Endothelial cell of umbilical vein (primary cell): ENCODE results near the gene ELOVL2. TPM values are rescaled to one million over a fixed set of nuclear protein-coding genes. Genes with fewer than 3 reads are reported as not detected.

Source experiments
- BruUV-seq: library from RNA; stranded (reverse); fragments of 400-500 nt; replicated peaks from 2 replicates; lab custom pipeline; 2021; lab: Mats Ljungman, UMichigan
- CTCF ChIA-PET: fragments of 300-600, 350-600 bp; sonication (Branson Sonifier 250); formaldehyde crosslinking; loops from one replicate; lab custom pipeline; 2021; ENCODE audit warnings: antibody characterized with exemption, inconsistent platforms; lab: Charles Lee
- POLR2A ChIA-PET: fragments of 300-600, 350-600 bp; sonication (Branson Sonifier 250); formaldehyde crosslinking; loops from one replicate; lab custom pipeline; 2021; ENCODE audit warnings: antibody characterized with exemption, inconsistent platforms; lab: Charles Lee
- DNase-seq: peaks from one replicate; pipeline ENCODE4 v3.0.0-alpha.2; 2011; ENCODE audit warnings: low read depth, low spot score
- FAIRE-seq: peaks from 2 replicates; lab custom pipeline; 2011; peaks lifted over from hg19 to GRCh38; lab: Jason Lieb, UNC
- H2AFZ ChIP-seq: 2 replicates; pipeline ENCODE4 v1.6.0; 2012; ENCODE audit warnings: low read depth, low read length, control low read depth, inconsistent platforms
- H3K27ac ChIP-seq: 2 replicates; pipeline ENCODE4 v1.5.1; 2011; ENCODE audit warnings: low read depth, mild to moderate bottlenecking, control low read depth, low read length, moderate library complexity; ENCODE audit not compliant: insufficient read depth
- H3K27me3 ChIP-seq, 2 experiments: 2 replicates each; pipeline versions ENCODE4 v1.6.0 to v1.6.1; 2011; ENCODE audit warnings: low read length in 2 of 2, mixed read lengths in 1 of 2; ENCODE audit not compliant: control insufficient read depth in 2 of 2, insufficient read depth in 2 of 2
- H3K36me3 ChIP-seq, 2 experiments: 2 replicates in 1 of 2; 3 replicates in 1 of 2; pipeline ENCODE4 v1.5.1; 2011; ENCODE audit warnings: low read length in 2 of 2, mild to moderate bottlenecking in 1 of 2, moderate library complexity in 1 of 2; ENCODE audit not compliant: control insufficient read depth in 2 of 2, insufficient read depth in 2 of 2; ENCODE audit errors: extremely low read depth in 1 of 2
- H3K4me1 ChIP-seq: 3 replicates; pipeline ENCODE4 v1.5.1; 2011; ENCODE audit warnings: mild to moderate bottlenecking, low read length; ENCODE audit not compliant: control insufficient read depth, insufficient read depth; ENCODE audit errors: extremely low read depth
- H3K4me2 ChIP-seq: 2 replicates; pipeline ENCODE4 v1.6.1; 2011; ENCODE audit warnings: low read length, control low read depth, mixed read lengths; ENCODE audit not compliant: insufficient read depth
- H3K4me3 ChIP-seq, 3 experiments: fragments of 200-600 bp in 1 of 3; sonication (generic), shearing (Covaris generic) in 1 of 3; replicated peaks in 1 of 3; 2 replicates each; pipeline ENCODE4 v1.5.1; 2011 to 2016; ENCODE audit warnings: control low read depth in 3 of 3, low read length in 3 of 3, mild to moderate bottlenecking in 2 of 3, inconsistent platforms in 1 of 3, low read depth in 1 of 3, moderate library complexity in 1 of 3; ENCODE audit not compliant: insufficient read depth in 1 of 3
- H3K79me2 ChIP-seq: 2 replicates; pipeline ENCODE4 v1.6.0; 2012; ENCODE audit warnings: low read length, inconsistent platforms; ENCODE audit not compliant: control insufficient read depth, insufficient read depth
- H3K9ac ChIP-seq: replicated peaks from 2 replicates; pipeline ENCODE3; 2011; ENCODE audit warnings: low read length, control low read depth; ENCODE audit not compliant: insufficient read depth; ENCODE audit errors: extremely low read depth
- H3K9me1 ChIP-seq: replicated peaks from 3 replicates; pipeline ENCODE4 v1.6.0; 2011; ENCODE audit warnings: mild to moderate bottlenecking, low read length; ENCODE audit not compliant: control insufficient read depth, insufficient read depth; ENCODE audit errors: extremely low read depth
- H3K9me3 ChIP-seq: replicated peaks from 2 replicates; pipeline ENCODE4 v1.5.1; 2012; ENCODE audit warnings: low read length, inconsistent platforms; ENCODE audit not compliant: control insufficient read depth, insufficient read depth
- H4K20me1 ChIP-seq: replicated peaks from 2 replicates; pipeline ENCODE3; 2011; ENCODE audit warnings: mild to moderate bottlenecking, low read length; ENCODE audit not compliant: control insufficient read depth, insufficient read depth; ENCODE audit errors: extremely low read depth
- EZH2 ChIP-seq: IDR thresholded peaks from 2 replicates; pipeline ENCODE4 v1.6.1; 2012; ENCODE audit warnings: borderline replicate concordance, low read depth, mild to moderate bottlenecking, moderate library complexity, low read length, inconsistent platforms; ENCODE audit not compliant: severe bottlenecking
- FOS ChIP-seq: IDR thresholded peaks from 2 replicates; pipeline ENCODE4 v1.6.1; 2011; ENCODE audit warnings: mild to moderate bottlenecking, low read length, moderate library complexity, borderline replicate concordance; ENCODE audit not compliant: insufficient read depth
- GATA2 ChIP-seq: IDR thresholded peaks from 2 replicates; pipeline ENCODE4 v1.7.0; 2011; ENCODE audit warnings: low read depth, mild to moderate bottlenecking, moderate library complexity, mixed read lengths, low read length; ENCODE audit not compliant: insufficient read length, insufficient read depth
- JUN ChIP-seq: IDR thresholded peaks from 2 replicates; pipeline ENCODE4 v1.6.1; 2011; ENCODE audit warnings: borderline replicate concordance, low read depth; ENCODE audit not compliant: insufficient read length, insufficient read depth
- MAX ChIP-seq: IDR thresholded peaks from 2 replicates; pipeline ENCODE4 v1.6.1; 2011; ENCODE audit not compliant: insufficient read depth, insufficient read length
- MYC ChIP-seq: IDR thresholded peaks from one replicate; pipeline ENCODE4 v1.6.1; 2011; ENCODE audit warnings: mild to moderate bottlenecking, low read depth, low read length
- POLR2A ChIP-seq: IDR thresholded peaks from 2 replicates; pipeline ENCODE4 v1.6.1; 2012; ENCODE audit warnings: low read depth, mild to moderate bottlenecking, control low read depth, low read length
- POLR2AphosphoS5 ChIP-seq: IDR thresholded peaks from 2 replicates; pipeline ENCODE4 v1.6.1; 2012; ENCODE audit warnings: low read depth, mild to moderate bottlenecking, control low read depth, low read length, moderate library complexity; ENCODE audit not compliant: insufficient read depth
- dilution Hi-C: fragments of 300-500 bp; cut with MboI; formaldehyde crosslinking; loops from one replicate; pipeline ENCODE4 v1.15.0; 2019; ENCODE audit warnings: low sequenced_read_pairs; ENCODE audit not compliant: extremely low pct_ligation_motif_present
- intact Hi-C: fragments of 100-400 bp; cut with micrococcal nuclease; formaldehyde crosslinking; loops from one replicate; pipeline ENCODE4 v1.10.0; 2022
- polyA plus RNA-seq, 4 experiments: library from polyadenylated mRNA; depleted of rRNA in 3 of 4; stranded (reverse) in 3 of 4; unstranded in 1 of 4; fragments of >200 nt; gene quantifications; 2 replicates each; pipeline versions ENCODE4 v1.2.1 to v1.2.3, GENCODE V29; 2011 to 2012; ENCODE audit warnings: missing spikeins in 1 of 4
- total RNA-seq: library from RNA; stranded (reverse); gene quantifications from 2 replicates; pipeline ENCODE4 v1.2.3, GENCODE V29; 2021
- TF ChIP-seq, protein P1 (sequence below), 2 donors: IDR thresholded peaks; 1 replicate in 1 of 2; 2 replicates in 1 of 2; pipeline ENCODE4 v1.5.1; 2011; ENCODE audit warnings: low read length in 2 of 2, mild to moderate bottlenecking in 2 of 2, moderate library complexity in 2 of 2, control low read depth in 1 of 2, inconsistent platforms in 1 of 2, low read depth in 1 of 2; ENCODE audit not compliant: insufficient read depth in 1 of 2; ENCODE audit errors: extremely low read depth in 1 of 2

Gene ELOVL2
- total and polyA plus RNA-seq, 2 donors (not counting 3 experiments of a cell fraction or from before 2014, with no cell fraction given) = not detected

GRCh38 chr6:11062715-11063114, 18.6 kb upstream of the ELOVL2 start:
- H3K9me1 ChIP-seq = no peaks in the 10 kb centered on the region
- H3K4me3 ChIP-seq = no peak overlapping the region
- H3K27me3 ChIP-seq = peaks cover 0 to 3% of the 10 kb centered on the region in 2 experiments
- DNase-seq (no peak), FAIRE-seq (no peak)
- H3K9ac ChIP-seq = no peak overlapping the region
- no peaks in the 10 kb centered on the region for H3K36me3 ChIP-seq
- H2AFZ ChIP-seq = no peak overlapping the region
- no TSS peak for BruUV-seq
- no peak overlapping the region for H3K27ac ChIP-seq
- intact Hi-C loops (no loop called here), dilution Hi-C loops (no loop called here)
- no peaks in the 10 kb centered on the region for H3K4me1 ChIP-seq
- no peaks in the 10 kb centered on the region for H4K20me1 ChIP-seq
- no peak overlapping the region for H3K4me2 ChIP-seq
- no peaks in the 10 kb centered on the region for H3K9me3 ChIP-seq
- POLR2A ChIA-PET = no interaction called here
- no peaks in the 10 kb centered on the region for H3K79me2 ChIP-seq
- CTCF ChIA-PET = interaction anchor here (6.0 kb wide), 1 partner anchor 108 kb away, joined by 43 read pairs; no protein-coding TSS in a partner anchor
- TF ChIP-seq FOS (no peak), EZH2 (no peak), MYC (no peak), GATA2 (no peak), MAX (no peak), JUN (no peak), POLR2A (no peak), POLR2AphosphoS5 (no peak)
- TF ChIP-seq, protein P1, sequence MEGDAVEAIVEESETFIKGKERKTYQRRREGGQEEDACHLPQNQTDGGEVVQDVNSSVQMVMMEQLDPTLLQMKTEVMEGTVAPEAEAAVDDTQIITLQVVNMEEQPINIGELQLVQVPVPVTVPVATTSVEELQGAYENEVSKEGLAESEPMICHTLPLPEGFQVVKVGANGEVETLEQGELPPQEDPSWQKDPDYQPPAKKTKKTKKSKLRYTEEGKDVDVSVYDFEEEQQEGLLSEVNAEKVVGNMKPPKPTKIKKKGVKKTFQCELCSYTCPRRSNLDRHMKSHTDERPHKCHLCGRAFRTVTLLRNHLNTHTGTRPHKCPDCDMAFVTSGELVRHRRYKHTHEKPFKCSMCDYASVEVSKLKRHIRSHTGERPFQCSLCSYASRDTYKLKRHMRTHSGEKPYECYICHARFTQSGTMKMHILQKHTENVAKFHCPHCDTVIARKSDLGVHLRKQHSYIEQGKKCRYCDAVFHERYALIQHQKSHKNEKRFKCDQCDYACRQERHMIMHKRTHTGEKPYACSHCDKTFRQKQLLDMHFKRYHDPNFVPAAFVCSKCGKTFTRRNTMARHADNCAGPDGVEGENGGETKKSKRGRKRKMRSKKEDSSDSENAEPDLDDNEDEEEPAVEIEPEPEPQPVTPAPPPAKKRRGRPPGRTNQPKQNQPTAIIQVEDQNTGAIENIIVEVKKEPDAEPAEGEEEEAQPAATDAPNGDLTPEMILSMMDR (IDR thresholded peaks at IDR 0.05; ENCODE audit: extremely low read depth in 1 of 2, insufficient read depth in 1 of 2, low read depth in 1 of 2, low read length in 2 of 2) = no peak
